Suprapubic skin (tissue), 4 donors: Measurements from ENCODE around the gene PRPSAP1.

Experiments used
- POLR2A ChIP-seq, 2 donors: fragments of 450-650 bp; IDR thresholded peaks; one replicate each; pipeline ENCODE4 v1.6.1; 2017; ENCODE audit warnings: antibody characterized with exemption in 2 of 2, mild to moderate bottlenecking in 2 of 2, moderate library complexity in 2 of 2
- POLR2AphosphoS5 ChIP-seq, 3 donors: sonication (generic); formaldehyde crosslinking; IDR thresholded peaks; one replicate each; pipeline ENCODE4 v1.6.1; 2017; ENCODE audit warnings: antibody characterized with exemption in 3 of 3
- TF ChIP-seq, protein P1 (sequence below), 2 donors: fragments of 200-600 bp in 1 of 2; fragments of 450-650 bp in 1 of 2; sonication (generic) in 1 of 2; IDR thresholded peaks; one replicate each; pipeline ENCODE4 v1.5.1; 2016 to 2019; ENCODE audit warnings: antibody characterized with exemption in 2 of 2, mild to moderate bottlenecking in 1 of 2, moderate library complexity in 1 of 2

DNA sequence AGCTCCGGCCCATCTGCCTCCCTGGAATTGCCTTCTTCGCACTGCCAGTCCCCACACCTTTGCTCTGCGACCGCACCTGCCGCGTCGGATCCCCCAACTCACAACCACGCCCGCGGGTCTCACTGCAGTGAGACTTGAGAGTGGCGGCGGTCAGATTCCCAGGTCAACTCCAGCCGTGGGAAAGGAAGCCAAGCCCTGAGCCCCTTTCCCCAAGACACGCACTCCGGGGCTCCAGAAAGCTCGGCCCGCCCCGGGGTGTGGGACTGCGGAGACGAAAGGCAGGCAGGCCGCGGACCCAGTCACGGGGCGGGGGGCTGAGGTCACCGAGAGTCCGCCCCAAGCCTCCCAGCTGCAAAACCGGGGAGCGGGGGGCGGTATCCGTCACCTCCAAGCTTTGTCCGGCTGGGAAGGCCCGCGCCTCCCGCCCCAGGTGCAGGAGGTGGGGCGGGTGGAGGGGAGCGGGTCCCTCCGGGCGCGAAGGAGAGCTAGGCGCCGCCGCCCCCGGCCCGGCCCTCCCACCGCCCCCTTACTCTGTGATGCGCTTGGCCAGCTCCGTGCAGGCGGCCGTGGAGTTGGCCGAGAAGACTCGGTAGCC lies 615 bp downstream of the PRPSAP1 start:
- TF ChIP-seq, protein P1, sequence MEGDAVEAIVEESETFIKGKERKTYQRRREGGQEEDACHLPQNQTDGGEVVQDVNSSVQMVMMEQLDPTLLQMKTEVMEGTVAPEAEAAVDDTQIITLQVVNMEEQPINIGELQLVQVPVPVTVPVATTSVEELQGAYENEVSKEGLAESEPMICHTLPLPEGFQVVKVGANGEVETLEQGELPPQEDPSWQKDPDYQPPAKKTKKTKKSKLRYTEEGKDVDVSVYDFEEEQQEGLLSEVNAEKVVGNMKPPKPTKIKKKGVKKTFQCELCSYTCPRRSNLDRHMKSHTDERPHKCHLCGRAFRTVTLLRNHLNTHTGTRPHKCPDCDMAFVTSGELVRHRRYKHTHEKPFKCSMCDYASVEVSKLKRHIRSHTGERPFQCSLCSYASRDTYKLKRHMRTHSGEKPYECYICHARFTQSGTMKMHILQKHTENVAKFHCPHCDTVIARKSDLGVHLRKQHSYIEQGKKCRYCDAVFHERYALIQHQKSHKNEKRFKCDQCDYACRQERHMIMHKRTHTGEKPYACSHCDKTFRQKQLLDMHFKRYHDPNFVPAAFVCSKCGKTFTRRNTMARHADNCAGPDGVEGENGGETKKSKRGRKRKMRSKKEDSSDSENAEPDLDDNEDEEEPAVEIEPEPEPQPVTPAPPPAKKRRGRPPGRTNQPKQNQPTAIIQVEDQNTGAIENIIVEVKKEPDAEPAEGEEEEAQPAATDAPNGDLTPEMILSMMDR (IDR thresholded peaks at IDR 0.05): no peak
- no peak for TF ChIP-seq POLR2A (IDR thresholded peaks at IDR 0.05)
- no peak for TF ChIP-seq POLR2AphosphoS5 (IDR thresholded peaks at IDR 0.05)
